ENCODE measurements around the gene PGBD2.
A peak's percentile ranks its signal among the peaks of the same experiment; 100 is the strongest.
"Not testable (repeated sequence)": the region's sequence is repeated elsewhere in the genome, so short reads cannot be mapped to it uniquely, and the experiment has no call there.

Gene PGBD2, protein sequence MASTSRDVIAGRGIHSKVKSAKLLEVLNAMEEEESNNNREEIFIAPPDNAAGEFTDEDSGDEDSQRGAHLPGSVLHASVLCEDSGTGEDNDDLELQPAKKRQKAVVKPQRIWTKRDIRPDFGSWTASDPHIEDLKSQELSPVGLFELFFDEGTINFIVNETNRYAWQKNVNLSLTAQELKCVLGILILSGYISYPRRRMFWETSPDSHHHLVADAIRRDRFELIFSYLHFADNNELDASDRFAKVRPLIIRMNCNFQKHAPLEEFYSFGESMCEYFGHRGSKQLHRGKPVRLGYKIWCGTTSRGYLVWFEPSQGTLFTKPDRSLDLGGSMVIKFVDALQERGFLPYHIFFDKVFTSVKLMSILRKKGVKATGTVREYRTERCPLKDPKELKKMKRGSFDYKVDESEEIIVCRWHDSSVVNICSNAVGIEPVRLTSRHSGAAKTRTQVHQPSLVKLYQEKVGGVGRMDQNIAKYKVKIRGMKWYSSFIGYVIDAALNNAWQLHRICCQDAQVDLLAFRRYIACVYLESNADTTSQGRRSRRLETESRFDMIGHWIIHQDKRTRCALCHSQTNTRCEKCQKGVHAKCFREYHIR

DNA sequence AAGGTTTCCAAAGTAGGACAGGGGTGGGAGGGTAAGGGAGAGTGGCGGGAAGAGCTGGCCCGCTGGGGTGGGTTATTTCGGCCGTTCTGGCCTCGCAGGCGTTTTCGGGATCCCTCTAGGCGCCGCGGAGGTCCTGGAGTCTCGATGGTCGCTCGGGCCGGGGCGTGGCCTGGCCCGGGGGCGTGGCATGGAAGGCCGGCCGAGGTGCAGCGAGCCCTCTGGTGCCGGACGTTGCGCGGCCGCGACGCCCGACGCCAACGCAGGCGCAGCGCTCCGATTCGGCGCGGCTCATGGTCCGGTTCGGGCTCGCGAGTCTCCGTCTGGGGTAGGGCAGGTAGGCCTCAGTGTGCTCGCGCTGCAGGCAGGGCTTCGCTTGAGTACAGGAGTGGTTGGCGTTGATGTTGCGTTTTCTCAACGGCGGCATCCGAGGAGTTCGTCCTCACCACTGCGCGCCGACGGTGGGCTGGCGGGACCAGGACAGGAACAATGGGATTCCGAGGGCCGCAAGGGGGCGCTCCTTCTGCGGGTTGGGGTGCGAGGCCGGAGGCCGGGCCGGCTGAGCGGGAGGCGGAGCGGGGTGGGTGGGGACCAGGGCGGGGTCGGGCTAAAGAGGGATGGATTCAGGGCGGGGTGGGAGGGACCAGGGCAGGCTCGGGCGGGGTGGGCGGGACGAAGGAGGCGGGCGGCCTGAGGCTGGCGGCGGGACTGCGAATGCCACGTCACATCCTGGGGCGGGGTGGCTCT is at the start of gene PGBD2:
TSS of gene PGBD2 (plus strand) at position 227 of the 744 bp plus-strand sequence. CDS start 7,628 bp downstream, outside the sequence.
- peak; percentile 96 for DNase-seq

DNA sequence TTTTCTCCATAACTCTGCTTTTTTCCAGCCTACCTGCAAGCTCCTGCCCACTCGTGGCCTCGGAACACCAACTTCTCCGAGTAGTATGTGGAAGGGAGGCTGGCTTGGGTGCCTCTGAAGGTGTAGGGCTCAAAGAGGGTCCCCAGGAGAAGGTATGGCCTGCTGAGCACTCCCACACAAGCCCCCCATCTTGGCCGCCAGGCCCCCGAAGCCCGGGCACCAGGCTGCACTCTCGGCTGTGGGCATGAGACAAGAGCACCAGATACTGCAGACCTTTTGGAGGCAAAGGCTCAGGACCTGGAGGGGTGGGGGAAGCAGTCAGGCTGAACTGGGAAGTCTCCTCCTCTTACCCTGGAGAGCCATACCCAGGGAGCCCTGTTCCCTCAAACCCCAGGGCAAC is 48.8 kb upstream of the PGBD2 start:
- DNase-seq, result no peak

DNA sequence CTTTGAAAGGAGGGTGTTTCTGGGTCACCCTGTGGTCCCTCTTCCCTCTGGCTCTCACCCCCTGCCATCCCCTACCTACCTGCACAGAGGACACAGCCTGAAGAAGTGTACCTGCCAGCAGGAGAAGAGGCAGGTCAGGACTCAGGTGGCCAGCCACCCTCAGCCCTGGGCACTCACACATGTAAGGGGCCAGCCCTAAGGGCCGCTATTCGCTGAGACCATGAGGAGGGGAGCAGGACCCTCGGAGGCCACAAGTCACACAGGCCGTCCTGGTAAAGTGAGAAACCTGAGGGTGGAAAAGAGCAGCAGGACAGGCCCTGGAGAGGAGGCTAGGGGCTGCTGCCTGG is 48.3 kb upstream of the PGBD2 start:
- no peak for DNase-seq

DNA sequence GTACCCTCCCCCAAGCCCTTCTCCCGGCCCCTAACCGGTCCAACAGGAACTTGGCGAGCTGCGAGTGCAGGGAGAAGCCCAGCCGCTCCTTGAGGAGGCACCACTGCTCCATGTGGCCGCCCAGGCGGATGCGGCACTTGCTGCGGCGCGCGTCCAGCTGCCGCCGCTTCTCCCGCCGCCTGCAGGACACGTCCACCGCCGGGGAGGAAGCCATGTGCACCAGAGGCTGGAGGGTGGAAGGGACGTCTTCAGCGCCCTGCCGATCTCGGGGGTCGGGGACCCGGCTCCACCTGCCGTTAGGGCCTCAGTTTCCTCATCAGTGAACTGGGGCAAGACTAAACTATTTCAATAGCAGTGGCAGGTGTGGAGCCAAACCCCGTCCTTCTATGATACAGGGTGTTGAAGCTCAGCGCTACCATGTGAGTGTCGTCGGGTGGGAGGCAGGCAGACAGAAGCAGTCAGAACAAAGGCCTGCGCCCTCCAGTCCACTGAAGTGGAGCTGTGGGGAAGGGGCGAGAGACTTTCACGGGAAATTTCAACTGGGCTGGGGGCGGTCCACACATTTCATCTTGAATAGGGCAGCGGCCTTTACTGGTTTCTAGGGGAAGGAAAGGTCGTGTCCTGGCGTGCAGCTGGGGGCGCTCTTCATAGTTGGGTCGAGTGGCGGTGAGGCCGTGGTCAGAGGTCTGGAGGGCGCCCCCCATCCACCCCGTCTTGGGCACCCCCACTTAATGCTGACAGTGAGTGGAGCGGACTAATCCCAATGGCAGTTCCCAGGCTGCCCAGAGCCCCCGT is 47.7 kb upstream of the PGBD2 start:
- peak; percentile 11 for DNase-seq

- peak; percentile 95 for DNase-seq
Observed at GRCh38 chr1:248858891-248859889, 46.8 kb upstream of the PGBD2 start, which contains the start of gene ZNF692. TSS of gene ZNF692 (minus strand) at chr1:248859085. CDS start at chr1:248858309, 776 bp downstream.

DNA sequence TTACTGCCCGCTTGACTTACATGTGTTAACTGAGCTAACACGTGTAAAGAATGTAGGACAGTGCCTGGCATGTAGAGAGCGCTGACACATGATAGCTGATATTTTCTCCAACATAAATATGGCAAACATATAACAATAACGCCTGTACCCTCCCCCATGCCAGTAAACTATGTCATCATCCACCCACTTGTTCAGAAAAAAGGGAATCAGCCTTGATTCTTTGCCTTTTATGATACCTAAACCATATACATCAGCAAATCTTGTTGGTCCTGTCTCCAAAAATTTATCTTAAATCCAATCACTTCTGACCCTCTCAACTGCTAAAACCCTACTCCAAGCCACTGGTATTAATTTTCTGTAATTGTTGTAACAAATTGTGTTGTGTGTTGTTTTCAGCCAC is 46.0 kb upstream of the PGBD2 start:
- DNase-seq, result no peak

- no peak for DNase-seq
Observed at GRCh38 chr1:248861616-248862015, 44.4 kb upstream of the PGBD2 start.

GRCh38 chr1:248862695-248862997 is 43.4 kb upstream of the PGBD2 start:
- DNase-seq, result no peak

DNA sequence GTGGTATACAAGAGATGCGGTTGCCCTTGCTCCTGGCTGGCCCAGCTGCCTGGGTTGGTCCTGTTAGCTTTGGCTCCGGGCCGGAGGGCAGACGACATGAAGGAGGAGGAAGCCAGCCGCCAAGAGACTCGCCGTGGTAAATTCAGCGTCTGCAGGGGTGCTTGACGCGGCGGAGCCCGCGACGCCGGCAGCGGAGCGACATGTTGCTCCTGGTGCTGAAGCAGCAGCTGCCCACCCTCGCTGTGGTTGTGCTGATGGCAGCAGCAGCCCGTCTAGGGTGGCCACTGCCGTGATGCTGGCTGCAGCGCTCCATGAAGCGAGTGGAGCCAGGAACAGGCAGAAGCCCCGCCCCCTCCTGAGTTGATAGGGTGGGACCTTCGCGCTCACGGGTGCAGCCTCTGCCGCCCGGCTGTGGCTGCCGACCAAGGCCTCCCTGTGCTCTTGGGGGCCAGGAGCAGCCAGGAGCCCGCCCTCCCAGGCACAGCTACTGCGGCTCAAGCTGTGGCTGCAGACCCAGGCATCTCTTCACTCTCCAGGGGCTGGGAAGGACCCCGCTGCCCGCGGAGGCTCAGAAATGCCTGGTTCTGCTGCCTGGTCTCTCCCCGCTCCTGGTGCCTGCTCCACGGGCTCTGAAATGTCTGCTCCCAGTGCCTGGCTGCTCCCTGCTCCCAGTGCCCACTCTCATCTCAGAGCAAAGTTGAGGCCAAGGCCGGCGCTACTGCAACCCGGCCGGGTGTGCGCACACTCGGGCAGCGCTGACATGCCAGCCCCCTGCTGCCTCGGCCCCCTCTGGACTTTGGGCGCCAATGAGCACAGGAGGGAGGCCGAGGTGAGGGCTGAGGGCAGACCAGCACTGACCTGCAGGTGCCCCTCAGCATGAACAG is 42.8 kb upstream of the PGBD2 start:
- DNase-seq, result peak; percentile 77

GRCh38 chr1:248871837-248872401 is 34.1 kb upstream of the PGBD2 start:
- DNase-seq, result no peak

DNA sequence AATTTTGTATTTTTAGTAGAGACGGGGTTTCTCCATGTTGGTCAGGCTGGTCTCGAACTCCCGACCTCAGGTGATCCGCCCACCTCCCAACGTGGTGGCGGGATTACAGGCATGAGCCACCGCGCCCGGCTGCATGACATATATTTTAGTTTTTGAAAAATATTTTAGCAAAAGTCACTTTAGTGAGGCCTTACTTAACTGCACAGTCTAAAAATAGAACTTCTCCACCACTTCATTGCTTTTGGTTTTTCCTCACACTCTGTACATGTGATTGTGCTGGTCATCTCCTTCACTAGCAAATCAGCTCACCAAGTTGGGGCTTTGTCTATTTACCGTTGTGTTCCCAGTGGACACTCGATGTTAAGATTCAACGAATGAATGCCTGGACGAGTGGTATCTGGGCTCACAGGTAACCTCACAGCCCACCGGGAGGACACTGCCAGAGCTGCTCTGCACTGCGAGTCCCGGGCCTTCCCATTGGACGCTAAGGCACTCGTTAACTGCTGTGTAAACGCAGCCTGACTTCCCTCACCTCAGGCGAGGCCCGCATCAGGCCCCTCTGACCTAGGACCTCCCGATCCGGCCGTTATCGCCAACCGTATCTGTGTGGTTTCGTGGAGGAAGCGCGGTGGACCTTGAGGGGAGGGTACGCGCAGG is 33.2 kb upstream of the PGBD2 start:
- DNase-seq, result peak; percentile 29

GRCh38 chr1:248873409-248873992 is 32.5 kb upstream of the PGBD2 start:
- peak; percentile 93 for DNase-seq

GRCh38 chr1:248873993-248874533 is 32.0 kb upstream of the PGBD2 start:
- DNase-seq, result peak; percentile 81

DNA sequence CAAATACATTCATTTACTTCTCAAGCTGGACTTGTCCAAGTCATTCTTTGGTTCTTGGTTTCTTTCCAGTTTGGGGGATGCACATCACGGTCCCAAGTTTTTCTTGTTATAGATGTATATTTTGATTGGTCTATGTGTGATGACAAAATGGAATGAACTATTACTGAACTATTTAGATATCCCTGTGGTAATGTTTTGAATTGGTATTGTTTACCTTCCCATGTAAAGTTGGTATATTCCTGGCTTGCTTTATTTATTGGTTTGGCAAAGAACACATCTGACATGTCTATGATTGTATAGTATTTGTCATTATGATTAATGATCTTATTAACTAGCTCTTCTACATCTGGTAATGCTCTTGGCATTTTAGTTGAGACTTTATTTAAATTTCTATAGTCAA is 24.8 kb upstream of the PGBD2 start:
- DNase-seq, result no peak

DNA sequence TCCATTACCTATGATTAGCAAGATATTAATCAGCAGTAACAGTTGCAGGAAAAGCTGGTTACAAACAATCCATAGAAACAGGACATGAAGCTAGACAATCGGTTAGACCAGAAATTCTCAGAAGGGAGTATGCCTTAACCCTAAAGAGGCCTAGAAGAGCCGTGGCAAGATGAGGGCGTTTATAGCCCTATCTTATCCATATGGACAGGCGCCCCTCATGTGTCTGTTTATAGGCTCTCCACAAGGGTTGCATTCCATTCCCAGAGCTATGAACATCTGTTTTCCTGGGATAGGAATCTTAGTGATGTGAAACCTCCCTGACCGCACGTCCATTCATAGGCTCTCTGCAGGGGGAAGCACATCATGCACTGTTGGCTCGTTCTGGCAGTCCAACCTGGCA is 23.6 kb upstream of the PGBD2 start:
- DNase-seq, result not testable (repeated sequence)

DNA sequence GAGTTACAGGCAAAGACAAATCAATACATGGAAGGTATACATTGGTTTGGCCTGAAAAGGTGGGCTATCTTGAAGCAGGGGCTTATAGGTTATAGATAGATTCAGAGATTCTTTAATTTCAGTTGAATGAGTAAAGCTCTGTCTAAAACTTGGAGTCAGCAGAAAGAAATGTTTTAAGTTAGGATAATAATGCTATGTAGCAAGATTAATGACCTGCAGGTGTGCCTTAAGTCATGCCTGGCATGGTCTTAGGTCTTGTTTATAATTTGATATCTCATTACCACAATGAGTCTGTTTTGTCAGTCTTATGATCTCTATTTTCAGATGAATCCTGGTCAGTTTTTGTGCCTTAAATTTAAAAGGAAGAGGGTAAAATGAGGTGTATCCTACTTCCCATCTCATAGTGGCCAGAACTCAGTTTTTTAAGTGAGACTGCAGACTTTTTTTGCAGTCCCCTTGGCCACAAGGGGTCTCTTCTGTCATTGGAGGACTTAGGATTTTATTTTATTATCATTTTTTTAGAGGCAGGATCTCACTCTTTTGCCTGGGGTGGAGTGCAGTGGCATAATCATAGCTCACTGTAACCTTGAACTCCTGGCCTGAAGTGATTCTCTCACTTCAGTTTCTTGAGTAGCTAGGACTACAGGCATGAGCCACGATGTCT is 21.3 kb upstream of the PGBD2 start:
- no peak for DNase-seq

GRCh38 chr1:248885646-248886045 is 20.4 kb upstream of the PGBD2 start:
- no peak for DNase-seq

- no peak for DNase-seq
Observed at GRCh38 chr1:248886237-248886895, 19.7 kb upstream of the PGBD2 start.

Measured in activated CD4-positive, alpha-beta T cell treated with anti-CD3 and anti-CD28 coated beads, Interleukin-2, amount 50 U/mL, for 1 hour (primary cell).